ENCODE data around the gene PLAAT4. TPM values are rescaled to one million over a fixed set of nuclear protein-coding genes. Genes with fewer than 3 reads are reported as not detected.
"Not testable (repeated sequence)": the region's sequence is repeated elsewhere in the genome, so short reads cannot be mapped to it uniquely, and the experiment has no call there.

The PLAAT4 gene
- total and polyA plus RNA-seq, 2 of the 13 experiments (the other 11 are each of a cell fraction or from before 2014, with no cell fraction given) = 0.71 to 1.00 TPM

GRCh38 chr11:63529373-63529772, 7.2 kb upstream of the PLAAT4 start:
- intact Hi-C loops (cut with micrococcal nuclease; ENCODE audit: unreplicated experiment); in situ Hi-C loops (cut with HindIII; ENCODE audit: extremely low pct_ligation_motif_present, low pct_unique_long_range_greater_than_20kb); BruUV-seq (replicated peaks); H3K9me3 ChIP-seq (ENCODE audit: low read length); H3K4me3 ChIP-seq (replicated peaks in 1 of 3; ENCODE audit: insufficient read depth in 1 of 3, low read depth in 2 of 3, low read length in 3 of 3); POLR2A ChIA-PET; DNase-seq (ENCODE audit: low spot score); H2AFZ ChIP-seq (ENCODE audit: low read length); H3K27me3 ChIP-seq (ENCODE audit: control insufficient read depth in 1 of 2, insufficient read depth in 2 of 2, low read length in 2 of 2); H3K79me2 ChIP-seq (ENCODE audit: insufficient read depth, low read length); H3K36me3 ChIP-seq (replicated peaks in 1 of 2; ENCODE audit: control insufficient read depth in 1 of 2, insufficient read depth in 2 of 2, low read length in 2 of 2); H3K27ac ChIP-seq (ENCODE audit: extremely low read length, insufficient read depth, low read length); FAIRE-seq; H3K9ac ChIP-seq (ENCODE audit: insufficient read depth, low read depth, low read length); ATAC-seq; H4K20me1 ChIP-seq (ENCODE audit: insufficient read depth, low read length); CTCF ChIA-PET (ENCODE audit: low intra/inter-chr PET ratio, low total read pairs); H3K4me2 ChIP-seq (ENCODE audit: low read depth, low read length): not testable (repeated sequence)
- WGBS (ENCODE audit: low lambda C conversion rate) = 22% methylated on average over 6 of the region's 6 CpGs
- peaks cover 16% of the 10 kb centered on the region for H3K4me1 ChIP-seq (ENCODE audit: insufficient read depth, low read length)

- ATAC-seq (no peak), DNase-seq (ENCODE audit: low spot score) (no peak), FAIRE-seq (no peak)
- Histone ChIP-seq H2AFZ (ENCODE audit: low read length) (no peak overlapping the region), H3K4me2 (ENCODE audit: low read depth, low read length) (no peak overlapping the region), H3K4me3 (replicated peaks in 1 of 3; ENCODE audit: insufficient read depth in 1 of 3, low read depth in 2 of 3, low read length in 3 of 3) (no peak overlapping the region), H3K9ac (ENCODE audit: insufficient read depth, low read depth, low read length) (no peak overlapping the region), H4K20me1 (ENCODE audit: insufficient read depth, low read length) (no peaks in the 10 kb centered on the region), H3K36me3 (replicated peaks in 1 of 2; ENCODE audit: control insufficient read depth in 1 of 2, insufficient read depth in 2 of 2, low read length in 2 of 2) (no peaks in the 10 kb centered on the region), H3K27me3 (ENCODE audit: control insufficient read depth in 1 of 2, insufficient read depth in 2 of 2, low read length in 2 of 2) (0 out of 5 replicates have a peak, but pooled peaks cover 0 to 10% of the 10 kb centered on the region in 2 experiments), H3K9me3 (ENCODE audit: low read length) (no peaks in the 10 kb centered on the region), H3K27ac (ENCODE audit: extremely low read length, insufficient read depth, low read length) (no peak overlapping the region), H3K79me2 (ENCODE audit: insufficient read depth, low read length) (no peaks in the 10 kb centered on the region), H3K4me1 (ENCODE audit: insufficient read depth, low read length) (peaks cover 16% of the 10 kb centered on the region)
- intact Hi-C loops (cut with micrococcal nuclease; ENCODE audit: unreplicated experiment) = no loop called here
- POLR2A ChIA-PET = no interaction called here
- BruUV-seq (replicated peaks) = no TSS peak
- WGBS (ENCODE audit: low lambda C conversion rate) = 80% methylated on average over 2 of the region's 2 CpGs
- CTCF ChIA-PET (ENCODE audit: low intra/inter-chr PET ratio, low total read pairs) = no interaction called here
- TF ChIP-seq SRSF4 (IDR thresholded peaks at IDR 0.05; ENCODE audit: low read depth, low read length, poor library complexity, severe bottlenecking) = no peak
- in situ Hi-C loops (cut with HindIII; ENCODE audit: extremely low pct_ligation_motif_present, low pct_unique_long_range_greater_than_20kb) = no loop called here
Measured at GRCh38 chr11:63530021-63530420, 6.6 kb upstream of the PLAAT4 start.

DNA sequence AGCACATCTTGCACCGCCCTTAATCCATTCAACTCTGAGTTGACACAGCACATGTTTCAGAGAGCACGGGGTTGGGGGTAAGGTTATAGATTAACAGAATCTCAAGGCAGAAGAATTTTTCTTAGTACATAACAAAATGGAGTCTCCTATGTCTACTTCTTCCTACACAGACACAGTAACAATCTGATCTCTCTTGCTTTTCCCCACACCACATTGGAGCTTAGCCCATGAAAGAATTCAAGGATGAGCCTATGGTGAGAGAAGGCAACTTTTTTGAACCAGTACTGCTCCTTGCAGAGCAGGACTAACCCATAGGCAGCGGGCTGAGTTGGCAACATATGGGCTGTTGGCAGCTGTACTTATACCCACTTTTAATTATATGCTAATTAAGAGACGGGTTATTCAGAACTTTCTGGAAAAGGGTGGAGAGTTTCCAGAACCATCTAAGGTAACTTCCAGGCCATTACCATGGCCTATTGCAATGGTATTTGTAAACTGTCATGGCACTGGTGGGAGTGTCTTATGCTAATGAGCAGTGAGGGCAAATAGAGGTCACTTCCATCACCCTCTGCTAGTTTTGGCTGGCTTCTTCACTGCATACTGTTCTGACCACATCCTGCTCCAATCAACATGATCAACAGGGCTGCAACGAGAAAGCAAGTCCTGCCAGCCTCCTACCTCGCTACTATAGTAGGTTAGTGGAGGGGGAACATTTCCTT, 5.4 kb upstream of the PLAAT4 start:
- BruUV-seq (replicated peaks); H3K79me2 ChIP-seq (ENCODE audit: insufficient read depth, low read length); in situ Hi-C loops (cut with HindIII; ENCODE audit: extremely low pct_ligation_motif_present, low pct_unique_long_range_greater_than_20kb); H3K9ac ChIP-seq (ENCODE audit: insufficient read depth, low read depth, low read length); H3K9me3 ChIP-seq (ENCODE audit: low read length); H3K4me2 ChIP-seq (ENCODE audit: low read depth, low read length); H4K20me1 ChIP-seq (ENCODE audit: insufficient read depth, low read length); DNase-seq (ENCODE audit: low spot score); H3K4me3 ChIP-seq (replicated peaks in 1 of 3; ENCODE audit: insufficient read depth in 1 of 3, low read depth in 2 of 3, low read length in 3 of 3); POLR2A ChIA-PET; H3K27ac ChIP-seq (ENCODE audit: extremely low read length, insufficient read depth, low read length); ATAC-seq; CTCF ChIA-PET (ENCODE audit: low intra/inter-chr PET ratio, low total read pairs); H3K36me3 ChIP-seq (replicated peaks in 1 of 2; ENCODE audit: control insufficient read depth in 1 of 2, insufficient read depth in 2 of 2, low read length in 2 of 2); intact Hi-C loops (cut with micrococcal nuclease; ENCODE audit: unreplicated experiment); H2AFZ ChIP-seq (ENCODE audit: low read length); FAIRE-seq: not testable (repeated sequence)
- 41% methylated on average over 5 of the region's 6 CpGs for WGBS (ENCODE audit: low lambda C conversion rate)
- Histone ChIP-seq H3K4me1 (ENCODE audit: insufficient read depth, low read length) (peaks cover 22% of the 10 kb centered on the region), H3K27me3 (ENCODE audit: control insufficient read depth in 1 of 2, insufficient read depth in 2 of 2, low read length in 2 of 2) (0 out of 5 replicates have a peak, but pooled peaks cover 0 to 17% of the 10 kb centered on the region in 2 experiments)
